GM12878 (cell line): ENCODE data around the gene SNRNP35. TPM values are rescaled to one million over a fixed set of nuclear protein-coding genes. Genes with fewer than 3 reads are reported as not detected.

Source experiments
- CEBPZ ChIP-seq: fragments of 150-350 bp; IDR thresholded peaks from 2 replicates; pipeline ENCODE4 v1.6.1; 2016; ENCODE audit warnings: low read depth, low read length
- CHD2 ChIP-seq: IDR thresholded peaks from 2 replicates; pipeline ENCODE4 v1.6.1; 2011; ENCODE audit warnings: low read depth, low read length, improper control_type of control experiment, borderline replicate concordance
- HCFC1 ChIP-seq: fragments of 150-350 bp; IDR thresholded peaks from 2 replicates; pipeline ENCODE4 v1.6.1; 2014; ENCODE audit warnings: low read length
- HDGF ChIP-seq: fragments of 450-650 bp; IDR thresholded peaks from 2 replicates; pipeline ENCODE4 v1.6.1; 2016; ENCODE audit warnings: antibody characterized with exemption
- JUNB ChIP-seq: IDR thresholded peaks from 2 replicates; pipeline ENCODE4 v1.6.1; 2016; ENCODE audit warnings: antibody characterized with exemption, mild to moderate bottlenecking
- KAT2A ChIP-seq: conservative IDR thresholded peaks from 2 replicates; pipeline ENCODE4 v1.6.1; 2011; ENCODE audit warnings: low read depth, low read length; ENCODE audit not compliant: control insufficient read depth
- MLLT1 ChIP-seq: fragments of 450-650 bp; IDR thresholded peaks from 2 replicates; pipeline ENCODE4 v1.6.1; 2016; ENCODE audit warnings: mild to moderate bottlenecking
- MTA3 ChIP-seq: IDR thresholded peaks from 2 replicates; pipeline ENCODE4 v1.6.1; 2012; ENCODE audit warnings: low read length, inconsistent platforms, borderline replicate concordance
- NFXL1 ChIP-seq: fragments of 450-650 bp; IDR thresholded peaks from 2 replicates; pipeline ENCODE4 v1.6.1; 2017; ENCODE audit warnings: antibody characterized with exemption, mild to moderate bottlenecking, borderline replicate concordance
- NFYA ChIP-seq: IDR thresholded peaks from 2 replicates; pipeline ENCODE4 v1.6.1; 2011; ENCODE audit warnings: low read depth, mild to moderate bottlenecking, low read length, improper control_type of control experiment, borderline replicate concordance
- NRF1 ChIP-seq: conservative IDR thresholded peaks from 2 replicates; pipeline ENCODE4 v1.6.1; 2011; ENCODE audit warnings: mild to moderate bottlenecking, low read depth, low read length, improper control_type of control experiment
- POU2F2 ChIP-seq: IDR thresholded peaks from 3 replicates; pipeline ENCODE4 v1.6.1; 2011; ENCODE audit warnings: low read depth, mild to moderate bottlenecking, low read length, borderline replicate concordance
- SIX5 ChIP-seq: IDR thresholded peaks from 2 replicates; pipeline ENCODE4 v1.6.1; 2011; ENCODE audit warnings: mild to moderate bottlenecking, low read depth, low read length, moderate library complexity; ENCODE audit not compliant: severe bottlenecking
- SRF ChIP-seq, 2 experiments: IDR thresholded peaks; 2 replicates each; pipeline ENCODE4 v1.6.1; 2011; ENCODE audit warnings: low read depth in 2 of 2, low read length in 2 of 2, mild to moderate bottlenecking in 1 of 2, moderate library complexity in 1 of 2
- USF1 ChIP-seq: IDR thresholded peaks from 2 replicates; pipeline ENCODE4 v1.6.1; 2011; ENCODE audit warnings: borderline replicate concordance, low read depth, mild to moderate bottlenecking, moderate library complexity, mixed read lengths, low read length; ENCODE audit not compliant: insufficient read depth; ENCODE audit errors: extremely low read length
- ZNF207 ChIP-seq: fragments of 450-650 bp; IDR thresholded peaks from 2 replicates; pipeline ENCODE4 v1.6.1; 2014; ENCODE audit warnings: antibody characterized with exemption, mild to moderate bottlenecking, borderline replicate concordance
- ZNF384 ChIP-seq: IDR thresholded peaks from 2 replicates; pipeline ENCODE4 v1.6.1; 2012; ENCODE audit warnings: low read depth, mild to moderate bottlenecking, low read length, improper control_type of control experiment, borderline replicate concordance
- ZNF592 ChIP-seq: fragments of 450-650 bp; IDR thresholded peaks from 2 replicates; pipeline ENCODE4 v1.6.1; 2017; ENCODE audit warnings: mild to moderate bottlenecking, moderate library complexity
- polyA plus RNA-seq, 11 experiments: library from polyadenylated mRNA; depleted of rRNA in 4 of 11; unstranded in 6 of 11; stranded (reverse) in 5 of 11; fragments of >200 nt; fragmentation: Nextera tagmentation in 4 of 11; fragmentation: Illumina TruSeq in 1 of 11; extraction: Ambion mirVana in 4 of 11; extraction: Trizol in 1 of 11; gene quantifications; 1 replicate in 1 of 11; 2 replicates in 10 of 11; pipeline versions ENCODE4 v1.2.1 to v1.2.3, GENCODE V29; 2011 to 2016; ENCODE audit warnings: inconsistent platforms in 2 of 11, missing spikeins in 2 of 11, low read depth in 1 of 11
- total RNA-seq, 4 experiments: library from RNA; depleted of rRNA in 3 of 4; stranded (reverse); fragments of >200 nt in 3 of 4; fragmentation: Illumina TruSeq in 1 of 4; extraction: Trizol in 1 of 4; gene quantifications; 2 replicates each; pipeline versions ENCODE4 v1.2.1 to v1.2.3, GENCODE V29; 2013 to 2021

SNRNP35 gene
- total and polyA plus RNA-seq, 10 of the 15 experiments (the other 5 are each of a cell fraction or from before 2014, with no cell fraction given), result 21.6 to 49.6 (median 29.0) TPM

GRCh38 chr12:123436017-123436964 is 21.6 kb upstream of the SNRNP35 start, which contains the start of gene RILPL2 (continued):
- TF ChIP-seq ZNF384 (no peak), KAT2A (no peak), HDGF (peak; percentile 21), MTA3 (no peak; the same call in 1 of the 2 replicates), JUNB (no peak), POU2F2 (peak; percentile 36; the same call in 1 of the 3 replicates), ZNF207 (peak; percentile 75; the same call in 1 of the 2 replicates), CHD2 (peak; percentile 67; the same call in 1 of the 2 replicates), MLLT1 (0 out of 2 replicates have a peak, but pooled peaks have one; percentile 41), NRF1 (no peak; the same call in 1 of the 2 replicates), USF1 (no peak), ZNF592 (no peak), NFYA (no peak), SIX5 (no peak), SRF (IDR thresholded peaks at IDR 0.05; ENCODE audit: low read depth in 2 of 2, low read length in 2 of 2) (no peak), NFXL1 (no peak; the same call in 1 of the 2 replicates), HCFC1 (no peak; the same call in 1 of the 2 replicates), CEBPZ (no peak)
